Measurements from ENCODE around the gene UBAP1L.
A peak's percentile ranks its signal among the peaks of the same experiment; 100 is the strongest.

Gene UBAP1L

DNA sequence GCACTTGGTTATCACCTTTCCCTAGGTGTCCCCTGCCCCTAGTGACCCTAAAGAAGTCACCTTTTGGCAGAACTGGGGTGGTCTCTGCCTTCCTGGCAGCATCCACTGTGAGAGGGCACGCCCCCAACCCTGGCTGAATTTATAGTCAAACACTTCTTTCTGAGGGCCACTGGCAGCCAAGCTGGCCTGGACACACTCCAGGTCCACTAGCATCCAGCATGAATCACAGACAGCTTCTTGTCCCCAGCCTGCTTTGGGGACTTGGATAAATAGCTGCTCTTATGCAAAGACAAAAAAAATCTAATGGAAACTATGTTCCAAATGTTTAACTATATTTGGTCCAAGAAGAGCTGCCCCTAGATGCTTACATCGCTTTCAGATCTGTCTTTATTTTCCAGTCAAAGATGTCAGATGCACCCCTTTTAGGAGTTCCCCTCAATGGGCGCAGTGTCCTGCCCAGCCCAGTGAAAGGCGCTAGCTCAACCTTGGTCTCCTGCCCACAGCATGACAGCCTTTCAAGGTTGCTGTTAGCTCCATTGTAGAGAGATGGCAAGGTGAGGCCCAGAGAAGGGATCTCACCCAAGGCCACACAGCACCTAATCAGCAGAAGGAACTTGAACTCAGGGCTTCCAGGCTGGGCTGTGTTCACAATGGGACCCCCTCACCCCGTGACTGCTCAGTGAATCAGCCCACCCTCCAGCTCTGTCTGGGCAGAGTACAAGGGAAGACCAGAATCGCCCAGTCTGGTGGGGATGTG is 54.2 kb downstream of the UBAP1L start:
- DNase-seq (ENCODE audit: low read depth in 1 of 2, low spot score in 1 of 2) = no peak
- in situ Hi-C loops (cut with HindIII; ENCODE audit: low pct_unique_long_range_greater_than_20kb, low sequenced_read_pairs) = no loop called here

GRCh38 chr15:65059931-65060596 is 54.9 kb downstream of the UBAP1L start:
- in situ Hi-C loops (cut with HindIII; ENCODE audit: low pct_unique_long_range_greater_than_20kb, low sequenced_read_pairs) = no loop called here
- TF ChIP-seq JUND (IDR thresholded peaks at IDR 0.05; ENCODE audit: low read depth) = no peak

More for the DNA sequence above, 54.2 kb downstream of the UBAP1L start:
- TF ChIP-seq JUND (IDR thresholded peaks at IDR 0.05; ENCODE audit: low read depth) = no peak

GRCh38 chr15:65059369-65059750 is 55.6 kb downstream of the UBAP1L start:
- TF ChIP-seq JUND (IDR thresholded peaks at IDR 0.05; ENCODE audit: low read depth) = no peak
- in situ Hi-C loops (cut with HindIII; ENCODE audit: low pct_unique_long_range_greater_than_20kb, low sequenced_read_pairs) = no loop called here
- DNase-seq (ENCODE audit: low read depth in 1 of 2, low spot score in 1 of 2) = no peak

More at GRCh38 chr15:65059931-65060596, 54.9 kb downstream of the UBAP1L start:
- no peak for DNase-seq (ENCODE audit: low read depth in 1 of 2, low spot score in 1 of 2)

- no peak for TF ChIP-seq JUND (IDR thresholded peaks at IDR 0.05; ENCODE audit: low read depth)
- no peak for DNase-seq (ENCODE audit: low read depth in 1 of 2, low spot score in 1 of 2)
- in situ Hi-C loops (cut with HindIII; ENCODE audit: low pct_unique_long_range_greater_than_20kb, low sequenced_read_pairs) = no loop called here
These were observed 56.3 kb downstream of the UBAP1L start for GRCh38 chr15:65058394-65059368.

GRCh38 chr15:65057549-65057940 is 57.5 kb downstream of the UBAP1L start:
- TF ChIP-seq JUND (IDR thresholded peaks at IDR 0.05; ENCODE audit: low read depth) = no peak
- no peak for DNase-seq (ENCODE audit: low read depth in 1 of 2, low spot score in 1 of 2)
- in situ Hi-C loops (cut with HindIII; ENCODE audit: low pct_unique_long_range_greater_than_20kb, low sequenced_read_pairs) = no loop called here

DNA sequence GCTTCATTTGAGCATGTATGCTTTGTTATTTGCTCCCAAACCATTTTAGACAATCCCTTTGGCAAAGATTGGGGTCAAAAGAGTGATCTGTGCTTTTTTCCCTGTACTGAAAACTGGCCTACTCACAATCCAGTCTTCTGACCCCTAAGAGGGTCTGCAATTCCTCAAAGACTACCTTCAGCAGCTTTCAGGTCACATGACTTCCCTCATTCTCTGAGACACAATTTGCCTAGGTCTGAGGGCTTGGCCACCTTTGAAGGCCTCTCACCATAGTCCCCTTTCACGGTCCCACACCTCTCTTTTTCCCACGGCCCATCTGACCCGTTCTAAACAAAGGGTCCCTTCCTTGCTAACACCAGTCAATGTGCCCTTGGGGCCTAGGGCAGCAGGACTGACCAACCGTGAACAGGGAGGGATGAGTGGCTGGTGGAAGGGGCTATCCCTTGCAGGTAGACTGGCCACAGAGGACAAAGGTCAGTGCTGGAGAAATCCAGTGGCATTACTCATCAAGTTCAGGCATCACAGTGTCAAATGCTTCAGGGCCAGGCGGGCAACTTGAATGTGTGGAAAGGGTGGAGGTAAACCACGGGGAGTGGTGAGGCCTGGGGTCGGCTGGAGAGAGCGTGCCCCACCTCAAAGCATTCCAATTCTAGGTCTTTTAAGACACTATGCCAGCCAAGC is 58.0 kb downstream of the UBAP1L start:
- in situ Hi-C loops (cut with HindIII; ENCODE audit: low pct_unique_long_range_greater_than_20kb, low sequenced_read_pairs) = no loop called here
- peak in 1 of 2 experiments; percentile 16 for DNase-seq (ENCODE audit: low read depth in 1 of 2, low spot score in 1 of 2)
- no peak for TF ChIP-seq JUND (IDR thresholded peaks at IDR 0.05; ENCODE audit: low read depth)

- in situ Hi-C loops (cut with HindIII; ENCODE audit: low pct_unique_long_range_greater_than_20kb, low sequenced_read_pairs) = no loop called here
- DNase-seq (ENCODE audit: low read depth in 1 of 2, low spot score in 1 of 2) = no peak
- no peak for TF ChIP-seq JUND (IDR thresholded peaks at IDR 0.05; ENCODE audit: low read depth)
These were observed 58.9 kb downstream of the UBAP1L start for GRCh38 chr15:65056106-65056505.

DNA sequence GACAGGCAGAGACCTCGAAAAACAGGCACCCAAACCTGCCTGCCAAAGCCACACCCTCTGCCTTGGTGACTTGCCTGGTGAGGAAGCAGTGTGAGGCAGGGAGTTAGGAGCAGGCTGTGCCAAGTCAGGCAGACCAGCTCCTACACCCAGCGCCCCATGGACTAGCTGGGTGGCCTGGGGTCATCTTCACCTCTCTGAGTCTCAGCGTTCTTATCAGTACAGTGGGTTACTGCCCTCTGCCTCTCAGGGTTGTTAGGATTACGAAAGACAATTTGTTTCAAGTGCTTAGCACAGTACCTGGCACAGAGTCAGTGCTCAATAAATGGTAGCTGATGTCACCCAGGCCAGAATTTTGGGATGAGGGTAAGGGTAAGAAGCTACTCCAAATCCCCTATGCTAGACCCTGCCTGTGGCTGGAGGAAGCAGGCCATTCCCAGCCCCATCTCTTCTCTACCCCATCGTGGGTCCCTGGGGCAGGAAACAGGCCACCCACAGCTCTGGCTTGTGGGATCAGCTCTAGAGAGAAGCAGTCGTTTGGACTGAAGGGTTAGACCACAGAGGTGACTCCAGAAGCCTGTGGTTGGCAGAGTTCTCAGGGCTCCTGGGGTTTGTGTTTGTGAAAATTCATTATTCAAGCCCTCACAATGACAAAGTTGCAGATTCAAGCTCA is 59.7 kb downstream of the UBAP1L start:
- TF ChIP-seq JUND (IDR thresholded peaks at IDR 0.05; ENCODE audit: low read depth) = no peak
- in situ Hi-C loops (cut with HindIII; ENCODE audit: low pct_unique_long_range_greater_than_20kb, low sequenced_read_pairs) = no loop called here
- DNase-seq (ENCODE audit: low read depth in 1 of 2, low spot score in 1 of 2) = peak in 1 of 2 experiments; percentile 53

DNA sequence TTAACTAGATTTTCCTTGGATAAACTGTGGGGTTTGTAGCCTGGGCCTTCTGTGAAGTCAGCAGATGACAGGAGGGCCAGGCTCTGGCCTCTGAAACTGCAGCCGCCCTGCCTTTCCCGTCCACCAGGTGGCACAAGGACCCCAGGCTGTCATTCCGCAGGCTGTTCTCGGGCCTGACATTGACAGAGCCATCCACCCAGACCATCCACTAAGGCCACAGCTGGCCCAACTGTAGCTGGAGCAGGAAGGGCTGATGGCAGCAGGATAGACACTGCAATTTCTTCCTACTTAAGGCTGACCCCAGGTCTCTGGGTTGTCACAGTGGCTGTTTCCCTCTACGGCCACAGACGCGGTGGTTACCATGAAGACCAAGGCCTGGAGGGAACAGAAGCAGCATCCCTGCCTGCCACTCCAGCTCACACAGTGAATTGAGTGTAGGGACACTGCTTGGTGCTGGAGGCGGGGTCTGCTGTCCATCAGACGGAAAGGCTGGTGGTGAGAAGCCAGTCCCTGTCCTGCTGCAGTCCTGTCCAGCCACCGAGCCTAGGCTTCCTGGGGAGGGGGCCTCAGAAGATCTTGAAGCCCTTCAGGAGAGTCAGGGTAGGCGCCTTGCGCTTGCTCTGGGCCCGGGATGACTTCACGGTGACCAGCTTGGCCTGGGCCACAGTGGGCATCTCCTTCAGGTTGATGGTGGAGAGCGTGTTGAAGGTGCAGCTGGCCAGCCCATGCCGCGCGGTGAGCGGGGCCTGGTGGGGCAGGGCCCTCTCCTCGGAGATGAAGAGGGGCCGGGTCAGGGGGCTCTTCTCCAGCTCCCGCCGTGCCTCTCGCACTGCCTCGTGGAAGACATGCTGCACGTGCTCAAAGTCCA is 60.4 kb downstream of the UBAP1L start:
- DNase-seq (ENCODE audit: low read depth in 1 of 2, low spot score in 1 of 2) = peak; percentile 81 to 83
- no peak for TF ChIP-seq JUND (IDR thresholded peaks at IDR 0.05; ENCODE audit: low read depth)
- in situ Hi-C loops (cut with HindIII; ENCODE audit: low pct_unique_long_range_greater_than_20kb, low sequenced_read_pairs) = no loop called here

GRCh38 chr15:65052956-65053355 is 62.0 kb downstream of the UBAP1L start:
- TF ChIP-seq JUND (IDR thresholded peaks at IDR 0.05; ENCODE audit: low read depth) = no peak
- in situ Hi-C loops (cut with HindIII; ENCODE audit: low pct_unique_long_range_greater_than_20kb, low sequenced_read_pairs) = no loop called here
- no peak for DNase-seq (ENCODE audit: low read depth in 1 of 2, low spot score in 1 of 2)

DNA sequence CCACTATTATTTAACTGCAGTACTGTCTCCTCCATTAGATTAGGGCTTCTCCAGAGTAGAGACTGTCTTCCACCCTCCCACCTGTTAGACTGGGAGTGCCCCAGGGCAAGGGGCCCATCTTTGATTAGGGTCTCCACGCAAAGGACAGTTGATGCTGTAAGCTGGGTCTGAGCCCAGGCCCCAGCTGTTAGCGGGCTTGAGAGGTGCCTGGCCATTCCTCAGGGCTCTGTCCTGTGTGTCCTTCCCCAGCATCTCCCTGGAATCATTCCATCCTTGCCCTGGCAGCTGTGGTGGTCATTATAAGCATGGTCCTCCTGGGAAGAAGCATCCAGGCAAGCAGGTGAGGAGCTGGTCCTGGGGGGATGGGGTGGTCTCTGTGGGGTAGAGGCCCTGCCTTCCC is 63.7 kb downstream of the UBAP1L start:
- TF ChIP-seq JUND (IDR thresholded peaks at IDR 0.05; ENCODE audit: low read depth) = no peak
- DNase-seq (ENCODE audit: low read depth in 1 of 2, low spot score in 1 of 2) = no peak
- in situ Hi-C loops (cut with HindIII; ENCODE audit: low pct_unique_long_range_greater_than_20kb, low sequenced_read_pairs) = no loop called here

All from T47D (cell line).